ENCODE measurements around the gene TNFRSF4. TPM values are rescaled to one million over a fixed set of nuclear protein-coding genes. Genes with fewer than 3 reads are reported as not detected.

The TNFRSF4 gene
- total and polyA plus RNA-seq, 2 donors (not counting 1 experiment from before 2014, with no cell fraction given): 0.05 to 0.17 TPM

DNA sequence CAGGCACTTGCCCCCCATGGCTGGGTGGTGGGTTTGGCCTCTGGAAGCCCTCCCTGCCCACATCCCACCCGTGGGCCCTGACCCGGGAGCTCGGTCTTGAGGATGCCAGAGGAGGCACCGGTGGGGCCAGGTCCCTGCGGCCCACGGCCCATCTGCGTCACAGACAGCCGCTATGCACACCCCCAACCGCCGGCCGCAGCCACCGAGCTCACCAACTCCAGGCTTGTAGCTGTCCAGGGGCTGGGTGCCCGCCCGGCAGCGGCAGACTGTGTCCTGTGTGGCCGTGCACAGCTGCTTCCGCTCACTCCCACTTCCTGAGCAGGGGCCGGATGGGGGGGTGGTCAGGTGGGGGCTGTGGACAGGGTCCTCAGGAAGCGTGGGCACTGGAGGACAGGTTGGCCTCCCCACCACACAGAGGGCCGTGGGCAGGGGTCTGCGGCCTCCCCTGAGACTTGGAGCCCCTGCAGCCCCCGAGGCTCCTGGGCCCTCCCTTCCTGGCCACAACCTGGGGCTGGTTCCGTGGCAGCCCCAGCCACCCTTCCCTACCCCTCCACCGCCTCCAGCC lies 1.1 kb downstream of the TNFRSF4 start:
- no peak for DNase-seq (ENCODE audit: low read depth in 2 of 2)
- no peaks in the 10 kb centered on the region for H3K79me2 ChIP-seq (ENCODE audit: control insufficient read depth, insufficient read depth, low read length)
- H4K20me1 ChIP-seq (ENCODE audit: control insufficient read depth, extremely low read depth, insufficient read depth, low read length): no peaks in the 10 kb centered on the region
- peaks cover 11% of the 10 kb centered on the region for H3K36me3 ChIP-seq (ENCODE audit: control insufficient read depth, insufficient read depth, low read length)
- TF ChIP-seq, protein P1, sequence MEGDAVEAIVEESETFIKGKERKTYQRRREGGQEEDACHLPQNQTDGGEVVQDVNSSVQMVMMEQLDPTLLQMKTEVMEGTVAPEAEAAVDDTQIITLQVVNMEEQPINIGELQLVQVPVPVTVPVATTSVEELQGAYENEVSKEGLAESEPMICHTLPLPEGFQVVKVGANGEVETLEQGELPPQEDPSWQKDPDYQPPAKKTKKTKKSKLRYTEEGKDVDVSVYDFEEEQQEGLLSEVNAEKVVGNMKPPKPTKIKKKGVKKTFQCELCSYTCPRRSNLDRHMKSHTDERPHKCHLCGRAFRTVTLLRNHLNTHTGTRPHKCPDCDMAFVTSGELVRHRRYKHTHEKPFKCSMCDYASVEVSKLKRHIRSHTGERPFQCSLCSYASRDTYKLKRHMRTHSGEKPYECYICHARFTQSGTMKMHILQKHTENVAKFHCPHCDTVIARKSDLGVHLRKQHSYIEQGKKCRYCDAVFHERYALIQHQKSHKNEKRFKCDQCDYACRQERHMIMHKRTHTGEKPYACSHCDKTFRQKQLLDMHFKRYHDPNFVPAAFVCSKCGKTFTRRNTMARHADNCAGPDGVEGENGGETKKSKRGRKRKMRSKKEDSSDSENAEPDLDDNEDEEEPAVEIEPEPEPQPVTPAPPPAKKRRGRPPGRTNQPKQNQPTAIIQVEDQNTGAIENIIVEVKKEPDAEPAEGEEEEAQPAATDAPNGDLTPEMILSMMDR (conservative IDR thresholded peaks at IDR 0.05 in 1 of 2, IDR thresholded peaks at IDR 0.05 in 1 of 2; ENCODE audit: low read depth in 1 of 2, low read length in 2 of 2): no peak
- no peak for TF ChIP-seq EZH2 (IDR thresholded peaks at IDR 0.05; ENCODE audit: low read length, missing control alignments)
- no peak overlapping the region for H3K27ac ChIP-seq (ENCODE audit: insufficient read depth, low read length)
- H2AFZ ChIP-seq (ENCODE audit: low read length): no peak overlapping the region
- H3K4me3 ChIP-seq (replicated peaks in 1 of 4; ENCODE audit: control extremely low read depth in 1 of 4, insufficient read depth in 1 of 4, low read depth in 3 of 4, low read length in 4 of 4): no peak overlapping the region
- no peaks in the 10 kb centered on the region for H3K9me3 ChIP-seq (ENCODE audit: control insufficient read depth, insufficient read depth, low read depth, low read length)
- H3K4me2 ChIP-seq (ENCODE audit: extremely low read depth, insufficient read depth, low read length): no peak overlapping the region
- no peak overlapping the region for H3K9ac ChIP-seq (ENCODE audit: insufficient read depth, low read length)
- H3K4me1 ChIP-seq (ENCODE audit: control insufficient read depth, extremely low read depth, insufficient read depth, low read length): peaks cover 6% of the 10 kb centered on the region
- H3K27me3 ChIP-seq (ENCODE audit: control insufficient read depth, insufficient read depth, low read length): no peaks in the 10 kb centered on the region

DNA sequence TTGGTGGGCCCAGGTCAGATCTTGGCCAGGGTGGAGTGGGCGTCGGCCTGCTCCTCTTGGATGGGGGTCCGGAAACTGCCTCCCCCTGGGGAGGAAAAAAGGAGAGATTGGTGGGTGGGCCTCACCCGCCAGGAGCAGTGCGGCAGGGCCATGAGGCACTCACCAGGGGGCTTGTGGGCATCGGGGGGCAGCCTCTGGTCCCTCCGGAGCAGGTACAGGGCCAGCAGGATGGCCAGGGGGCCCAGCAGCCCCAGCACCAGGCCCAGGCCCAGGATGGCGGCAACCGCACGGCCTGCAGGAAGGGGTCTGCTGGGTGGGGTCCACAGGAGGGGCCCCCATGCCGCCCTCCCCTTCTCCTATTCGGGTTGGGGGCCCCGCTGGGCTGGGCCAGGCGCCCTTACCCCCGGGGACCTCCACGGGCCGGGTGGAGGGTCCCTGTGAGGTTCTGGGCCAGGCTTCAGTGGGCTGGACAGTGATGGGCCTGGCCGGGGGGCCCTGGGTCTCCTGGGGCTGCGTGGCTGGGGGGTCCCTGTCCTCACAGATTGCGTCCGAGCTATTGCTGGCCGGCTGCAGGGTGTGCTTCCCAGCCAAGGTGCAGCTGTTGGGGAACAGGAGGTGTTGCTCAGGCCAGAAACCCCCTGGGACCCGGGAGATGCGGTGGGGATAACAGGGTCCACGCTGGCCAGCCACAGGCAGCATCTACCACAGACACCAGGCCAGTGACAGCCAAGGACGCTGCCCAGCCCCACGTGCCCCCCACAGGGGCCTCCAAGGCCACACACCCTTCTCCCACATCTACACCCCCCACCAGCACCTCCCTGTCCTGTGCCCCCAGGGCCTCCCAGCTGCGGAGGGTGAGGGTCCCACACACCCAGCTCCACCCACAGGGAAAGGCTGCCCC lies 2.2 kb downstream of the TNFRSF4 start:
- no peak overlapping the region for H3K27ac ChIP-seq (ENCODE audit: insufficient read depth, low read length)
- H4K20me1 ChIP-seq (ENCODE audit: control insufficient read depth, extremely low read depth, insufficient read depth, low read length): no peaks in the 10 kb centered on the region
- no peak for DNase-seq (ENCODE audit: low read depth in 2 of 2)
- no peaks in the 10 kb centered on the region for H3K79me2 ChIP-seq (ENCODE audit: control insufficient read depth, insufficient read depth, low read length)
- no peak overlapping the region for H3K9ac ChIP-seq (ENCODE audit: insufficient read depth, low read length)
- no peak overlapping the region for H3K4me2 ChIP-seq (ENCODE audit: extremely low read depth, insufficient read depth, low read length)
- H2AFZ ChIP-seq (ENCODE audit: low read length): no peak overlapping the region
- H3K36me3 ChIP-seq (ENCODE audit: control insufficient read depth, insufficient read depth, low read length): peaks cover 7% of the 10 kb centered on the region
- TF ChIP-seq EZH2 (IDR thresholded peaks at IDR 0.05; ENCODE audit: low read length, missing control alignments): no peak
- TF ChIP-seq, protein P1 (conservative IDR thresholded peaks at IDR 0.05 in 1 of 2, IDR thresholded peaks at IDR 0.05 in 1 of 2; ENCODE audit: low read depth in 1 of 2, low read length in 2 of 2): no peak
- H3K9me3 ChIP-seq (ENCODE audit: control insufficient read depth, insufficient read depth, low read depth, low read length): no peaks in the 10 kb centered on the region
- no peaks in the 10 kb centered on the region for H3K27me3 ChIP-seq (ENCODE audit: control insufficient read depth, insufficient read depth, low read length)
- no peak overlapping the region for H3K4me3 ChIP-seq (replicated peaks in 1 of 4; ENCODE audit: control extremely low read depth in 1 of 4, insufficient read depth in 1 of 4, low read depth in 3 of 4, low read length in 4 of 4)
- peaks cover 6% of the 10 kb centered on the region for H3K4me1 ChIP-seq (ENCODE audit: control insufficient read depth, extremely low read depth, insufficient read depth, low read length)

DNA sequence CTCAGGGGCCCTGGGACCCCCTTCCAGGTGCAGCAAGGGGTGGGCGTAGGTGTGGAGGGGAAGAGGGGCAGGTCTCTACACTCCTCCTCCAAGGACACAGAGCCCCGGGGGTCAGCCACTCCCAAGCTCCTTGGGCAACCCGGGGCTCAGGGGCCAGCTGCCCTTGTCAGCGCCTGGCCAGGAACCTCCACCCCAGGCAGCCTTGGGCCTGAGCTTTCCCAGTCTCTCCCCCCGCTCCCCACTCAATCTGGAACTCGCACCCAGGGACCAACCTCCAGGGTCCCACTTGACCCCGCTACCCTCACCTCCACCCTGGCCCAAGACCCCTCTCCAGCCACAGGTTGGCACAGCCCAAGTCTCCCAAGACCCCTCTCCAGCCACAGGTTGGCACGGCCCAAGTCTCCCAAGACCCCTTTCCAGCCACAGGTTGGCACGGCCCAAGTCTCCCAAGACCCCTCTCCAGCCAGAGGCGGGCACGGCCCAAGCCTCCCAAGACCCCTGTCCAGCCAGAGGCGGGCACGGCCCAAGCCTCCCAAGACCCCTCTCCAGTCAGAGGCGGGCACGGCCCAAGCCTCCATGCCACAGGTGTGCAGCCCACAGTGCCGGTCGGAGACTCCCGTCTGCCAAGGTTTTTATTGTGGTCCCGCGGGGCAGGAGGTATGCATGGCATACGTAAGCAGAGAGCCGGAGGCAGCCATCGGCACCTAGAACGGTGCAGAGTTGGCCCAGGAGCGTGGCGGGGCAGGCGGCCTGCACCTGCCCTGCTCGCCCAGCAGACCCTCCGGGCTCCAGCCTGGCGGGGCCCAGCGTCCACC lies 3.0 kb downstream of the TNFRSF4 start:
- no peak overlapping the region for H3K4me3 ChIP-seq (replicated peaks in 1 of 4; ENCODE audit: control extremely low read depth in 1 of 4, insufficient read depth in 1 of 4, low read depth in 3 of 4, low read length in 4 of 4)
- H3K27ac ChIP-seq (ENCODE audit: insufficient read depth, low read length): no peak overlapping the region
- H3K9ac ChIP-seq (ENCODE audit: insufficient read depth, low read length): no peak overlapping the region
- H4K20me1 ChIP-seq (ENCODE audit: control insufficient read depth, extremely low read depth, insufficient read depth, low read length): no peaks in the 10 kb centered on the region
- DNase-seq (ENCODE audit: low read depth in 2 of 2): no peak
- no peak overlapping the region for H3K4me2 ChIP-seq (ENCODE audit: extremely low read depth, insufficient read depth, low read length)
- no peak for TF ChIP-seq EZH2 (IDR thresholded peaks at IDR 0.05; ENCODE audit: low read length, missing control alignments)
- TF ChIP-seq, protein P1 (conservative IDR thresholded peaks at IDR 0.05 in 1 of 2, IDR thresholded peaks at IDR 0.05 in 1 of 2; ENCODE audit: low read depth in 1 of 2, low read length in 2 of 2): no peak
- no peaks in the 10 kb centered on the region for H3K27me3 ChIP-seq (ENCODE audit: control insufficient read depth, insufficient read depth, low read length)
- H2AFZ ChIP-seq (ENCODE audit: low read length): no peak overlapping the region
- H3K4me1 ChIP-seq (ENCODE audit: control insufficient read depth, extremely low read depth, insufficient read depth, low read length): peaks cover 6% of the 10 kb centered on the region
- H3K9me3 ChIP-seq (ENCODE audit: control insufficient read depth, insufficient read depth, low read depth, low read length): no peaks in the 10 kb centered on the region
- no peaks in the 10 kb centered on the region for H3K79me2 ChIP-seq (ENCODE audit: control insufficient read depth, insufficient read depth, low read length)
- H3K36me3 ChIP-seq (ENCODE audit: control insufficient read depth, insufficient read depth, low read length): no peaks in the 10 kb centered on the region

Data from fibroblast of lung (primary cell).